ENCODE results near the gene THOC2. TPM values are rescaled to one million over a fixed set of nuclear protein-coding genes. Genes with fewer than 3 reads are reported as not detected.

The THOC2 gene
- total and polyA plus RNA-seq, 2 donors (not counting 1 experiment from before 2014, with no cell fraction given) = 34.7 to 113 TPM

DNA sequence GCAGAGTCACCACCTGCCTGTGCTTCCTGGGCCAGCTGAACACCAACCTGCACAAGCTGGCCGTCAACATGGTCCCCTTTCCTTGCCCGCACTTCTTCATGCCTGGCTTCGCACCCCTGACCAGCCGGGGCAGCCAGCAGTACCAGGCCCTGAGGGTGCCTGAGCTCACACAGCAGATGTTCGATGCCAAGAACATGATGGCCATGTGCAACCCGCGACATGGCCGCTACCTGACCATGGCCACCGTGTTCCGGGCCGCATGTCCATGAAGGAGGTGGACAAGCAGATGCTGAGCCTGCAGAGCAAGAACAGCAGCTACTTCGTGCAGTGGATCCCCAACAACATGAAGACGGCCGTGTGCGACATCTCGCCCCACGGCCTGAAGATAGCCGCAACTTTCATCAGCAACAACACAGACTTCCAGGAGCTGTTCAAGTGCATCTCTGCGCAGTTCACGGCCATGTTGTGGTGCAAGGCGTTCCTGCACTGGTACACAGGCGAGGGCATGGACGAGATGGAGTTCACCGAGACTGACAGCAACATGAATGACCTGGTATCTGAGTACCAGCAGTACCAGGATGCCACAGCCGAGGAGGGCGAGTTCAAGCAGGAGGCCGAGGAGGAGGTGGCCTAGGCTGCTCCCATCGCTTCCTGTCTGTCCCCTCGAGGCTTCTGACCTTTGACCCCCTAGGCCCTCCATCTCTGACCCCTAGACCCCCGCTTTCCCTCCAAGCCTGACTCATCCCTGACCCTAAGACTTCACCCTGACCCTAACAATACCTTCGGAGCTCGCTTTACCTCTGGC is 170.3 kb downstream of the THOC2 start:
- intact Hi-C loops (cut with micrococcal nuclease) = no loop called here
- Mint-ChIP-seq H3K4me1 (no peaks in the 10 kb centered on the region), H3K4me3 (no peak overlapping the region), H3K27me3 (no peaks in the 10 kb centered on the region), H3K9me3 (ENCODE audit: insufficient read depth) (no peaks in the 10 kb centered on the region), H3K27ac (no peak overlapping the region)
- H3K4me3 ChIP-seq (ENCODE audit: control extremely low read depth in 1 of 5, extremely low read depth in 1 of 5, insufficient read depth in 1 of 5, low read depth in 2 of 5, low read length in 4 of 5) = no peak overlapping the region
- ATAC-seq (ENCODE audit: low read depth) (no peak), DNase-seq (no peak)
- no peaks in the 10 kb centered on the region for H4K20me1 ChIP-seq (ENCODE audit: control insufficient read depth, insufficient read depth, low read length, poor library complexity, severe bottlenecking)
- TF ChIP-seq, protein P1, sequence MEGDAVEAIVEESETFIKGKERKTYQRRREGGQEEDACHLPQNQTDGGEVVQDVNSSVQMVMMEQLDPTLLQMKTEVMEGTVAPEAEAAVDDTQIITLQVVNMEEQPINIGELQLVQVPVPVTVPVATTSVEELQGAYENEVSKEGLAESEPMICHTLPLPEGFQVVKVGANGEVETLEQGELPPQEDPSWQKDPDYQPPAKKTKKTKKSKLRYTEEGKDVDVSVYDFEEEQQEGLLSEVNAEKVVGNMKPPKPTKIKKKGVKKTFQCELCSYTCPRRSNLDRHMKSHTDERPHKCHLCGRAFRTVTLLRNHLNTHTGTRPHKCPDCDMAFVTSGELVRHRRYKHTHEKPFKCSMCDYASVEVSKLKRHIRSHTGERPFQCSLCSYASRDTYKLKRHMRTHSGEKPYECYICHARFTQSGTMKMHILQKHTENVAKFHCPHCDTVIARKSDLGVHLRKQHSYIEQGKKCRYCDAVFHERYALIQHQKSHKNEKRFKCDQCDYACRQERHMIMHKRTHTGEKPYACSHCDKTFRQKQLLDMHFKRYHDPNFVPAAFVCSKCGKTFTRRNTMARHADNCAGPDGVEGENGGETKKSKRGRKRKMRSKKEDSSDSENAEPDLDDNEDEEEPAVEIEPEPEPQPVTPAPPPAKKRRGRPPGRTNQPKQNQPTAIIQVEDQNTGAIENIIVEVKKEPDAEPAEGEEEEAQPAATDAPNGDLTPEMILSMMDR (IDR thresholded peaks at IDR 0.05) = no peak
- no peak for TF ChIP-seq EZH2 (IDR thresholded peaks at IDR 0.05; ENCODE audit: borderline replicate concordance, insufficient read depth, low read depth, low read length, poor library complexity, severe bottlenecking)
- no peak overlapping the region for H3K27ac ChIP-seq (ENCODE audit: low read length in 2 of 2)
- no peaks in the 10 kb centered on the region for H3K4me1 ChIP-seq (ENCODE audit: control insufficient read depth in 2 of 2, insufficient read depth in 2 of 2, low read length in 2 of 2)
- no peaks in the 10 kb centered on the region for H3K27me3 ChIP-seq (replicated peaks in 1 of 4; ENCODE audit: control extremely low read depth in 1 of 4, control insufficient read depth in 3 of 4, insufficient read depth in 4 of 4, low read length in 3 of 4)
- H3K4me2 ChIP-seq (replicated peaks; ENCODE audit: low read depth, low read length, poor library complexity, severe bottlenecking) = no peak overlapping the region
- ChIA-PET CTCF (no interaction called here), POLR2A (no interaction called here)
- H3K9me3 ChIP-seq (ENCODE audit: control extremely low read depth in 1 of 3, control insufficient read depth in 2 of 3, insufficient read depth in 1 of 3, low read length in 2 of 3) = no peaks in the 10 kb centered on the region
- H2AFZ ChIP-seq (ENCODE audit: insufficient read depth, low read depth, low read length, poor library complexity, severe bottlenecking) = no peak overlapping the region
- no peak overlapping the region for H3K9ac ChIP-seq (ENCODE audit: low read length)
- no peaks in the 10 kb centered on the region for H3K36me3 ChIP-seq (replicated peaks in 1 of 2; ENCODE audit: control extremely low read depth in 1 of 2, control insufficient read depth in 1 of 2, extremely low read depth in 1 of 2, insufficient read depth in 2 of 2, low read length in 1 of 2)
- 95% methylated on average over 30 of the region's 32 CpGs for WGBS (ENCODE audit: insufficient coverage)
- H3K79me2 ChIP-seq (ENCODE audit: control insufficient read depth, insufficient read depth, low read length) = no peaks in the 10 kb centered on the region

DNA sequence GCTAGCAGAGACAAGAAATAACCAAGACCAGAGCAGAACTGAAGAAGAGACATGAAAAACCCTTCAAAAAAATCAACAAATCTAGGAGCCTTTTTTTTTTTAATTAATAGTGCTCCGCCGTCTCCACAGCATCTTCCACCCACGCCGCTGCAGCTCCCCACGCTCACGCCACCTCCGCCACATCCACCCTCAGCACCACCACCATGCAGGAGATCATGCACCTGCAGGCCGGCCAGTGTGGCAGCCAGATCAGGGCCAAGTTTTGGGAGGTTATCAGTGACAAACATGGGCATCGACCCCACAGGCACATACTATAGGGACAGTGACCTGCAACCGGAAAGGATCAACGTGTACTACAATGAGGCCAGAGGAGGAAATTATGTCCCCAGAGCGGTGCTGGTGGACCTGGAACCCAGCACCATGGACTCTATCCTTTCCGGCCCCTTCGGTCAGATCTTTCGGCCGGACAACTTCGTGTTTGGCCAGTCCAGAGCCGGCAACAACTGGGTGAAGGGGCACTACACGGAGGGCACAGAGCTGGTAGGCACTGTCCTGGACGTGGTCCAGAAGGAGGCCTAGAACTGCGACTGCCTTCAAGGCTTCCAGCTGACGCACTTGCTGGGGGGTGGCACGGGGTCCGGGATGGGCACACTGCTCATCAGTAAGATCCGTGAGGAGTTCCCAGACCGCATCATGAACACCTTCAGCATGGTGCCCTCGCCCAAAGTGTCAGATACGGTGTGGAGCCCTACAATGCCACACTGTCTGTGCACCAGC is 171.2 kb downstream of the THOC2 start:
- Histone ChIP-seq H3K9me3 (ENCODE audit: control extremely low read depth in 1 of 3, control insufficient read depth in 2 of 3, insufficient read depth in 1 of 3, low read length in 2 of 3) (no peaks in the 10 kb centered on the region), H2AFZ (ENCODE audit: insufficient read depth, low read depth, low read length, poor library complexity, severe bottlenecking) (no peak overlapping the region), H3K4me2 (replicated peaks; ENCODE audit: low read depth, low read length, poor library complexity, severe bottlenecking) (no peak overlapping the region), H3K4me3 (ENCODE audit: control extremely low read depth in 1 of 5, extremely low read depth in 1 of 5, insufficient read depth in 1 of 5, low read depth in 2 of 5, low read length in 4 of 5) (no peak overlapping the region), H3K27ac (ENCODE audit: low read length in 2 of 2) (no peak overlapping the region), H4K20me1 (ENCODE audit: control insufficient read depth, insufficient read depth, low read length, poor library complexity, severe bottlenecking) (no peaks in the 10 kb centered on the region), H3K4me1 (ENCODE audit: control insufficient read depth in 2 of 2, insufficient read depth in 2 of 2, low read length in 2 of 2) (no peaks in the 10 kb centered on the region), H3K27me3 (replicated peaks in 1 of 4; ENCODE audit: control extremely low read depth in 1 of 4, control insufficient read depth in 3 of 4, insufficient read depth in 4 of 4, low read length in 3 of 4) (no peaks in the 10 kb centered on the region), H3K9ac (ENCODE audit: low read length) (no peak overlapping the region), H3K79me2 (ENCODE audit: control insufficient read depth, insufficient read depth, low read length) (no peaks in the 10 kb centered on the region), H3K36me3 (replicated peaks in 1 of 2; ENCODE audit: control extremely low read depth in 1 of 2, control insufficient read depth in 1 of 2, extremely low read depth in 1 of 2, insufficient read depth in 2 of 2, low read length in 1 of 2) (no peaks in the 10 kb centered on the region)
- ChIA-PET CTCF (no interaction called here), POLR2A (no interaction called here)
- TF ChIP-seq, protein P1 (IDR thresholded peaks at IDR 0.05) = no peak
- TF ChIP-seq EZH2 (IDR thresholded peaks at IDR 0.05; ENCODE audit: borderline replicate concordance, insufficient read depth, low read depth, low read length, poor library complexity, severe bottlenecking) = no peak
- no peak for ATAC-seq (ENCODE audit: low read depth)
- H3K4me3 Mint-ChIP-seq = no peak overlapping the region
- H3K27ac Mint-ChIP-seq = no peak overlapping the region
- WGBS (ENCODE audit: insufficient coverage) = 95% methylated on average over 21 of the region's 28 CpGs
- no peaks in the 10 kb centered on the region for H3K27me3 Mint-ChIP-seq
- no peak for DNase-seq
- intact Hi-C loops (cut with micrococcal nuclease) = no loop called here
- H3K9me3 Mint-ChIP-seq (ENCODE audit: insufficient read depth) = no peaks in the 10 kb centered on the region
- H3K4me1 Mint-ChIP-seq = no peaks in the 10 kb centered on the region

All from B cell (primary cell).